GM18951 (cell line): ENCODE results near the gene PTPRD.

Experiments used
- POLR2A ChIP-seq: IDR thresholded peaks from 4 replicates; pipeline ENCODE4 v1.6.1; 2011; ENCODE audit warnings: mild to moderate bottlenecking; ENCODE audit not compliant: insufficient read length, insufficient read depth; ENCODE audit errors: extremely low read depth
- in situ Hi-C: fragments of 300-500 bp; cut with MboI; formaldehyde crosslinking; loops from one replicate; pipeline ENCODE4 v1.12.0; 2022; ENCODE audit warnings: low sequenced_read_pairs, mixed read lengths, inconsistent platforms; ENCODE audit not compliant: unreplicated experiment

The PTPRD gene

GRCh38 chr9:10612641-10613398 is at the start of gene PTPRD:
Gene PTPRD, minus strand, starts transcription at chr9:10613002.
- no peak for TF ChIP-seq POLR2A
- in situ Hi-C loops, result no loop called here

GRCh38 chr9:10661994-10662393 is 49.2 kb upstream of the PTPRD start:
- TF ChIP-seq POLR2A, result no peak
- in situ Hi-C loops, result no loop called here

DNA sequence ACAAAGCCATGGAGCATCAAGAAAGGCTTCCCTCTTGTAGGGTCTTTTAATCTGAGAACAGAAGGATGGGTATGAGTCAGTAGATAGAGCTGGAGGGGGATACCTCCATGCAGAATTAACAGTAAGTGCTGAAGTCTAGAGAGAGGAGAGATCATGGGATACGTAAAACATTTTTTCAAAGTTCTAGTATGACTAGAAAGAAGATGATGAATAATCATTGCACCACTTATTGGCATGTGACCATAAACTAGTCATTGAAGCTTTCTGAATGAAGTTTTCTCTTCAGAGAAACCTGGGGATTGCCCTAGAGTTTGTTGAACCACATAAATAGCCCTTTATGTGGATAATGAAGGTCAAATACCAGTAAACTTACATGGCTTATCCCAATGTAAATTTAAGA is 48.6 kb upstream of the PTPRD start:
- no peak for TF ChIP-seq POLR2A
- in situ Hi-C loops, result no loop called here

DNA sequence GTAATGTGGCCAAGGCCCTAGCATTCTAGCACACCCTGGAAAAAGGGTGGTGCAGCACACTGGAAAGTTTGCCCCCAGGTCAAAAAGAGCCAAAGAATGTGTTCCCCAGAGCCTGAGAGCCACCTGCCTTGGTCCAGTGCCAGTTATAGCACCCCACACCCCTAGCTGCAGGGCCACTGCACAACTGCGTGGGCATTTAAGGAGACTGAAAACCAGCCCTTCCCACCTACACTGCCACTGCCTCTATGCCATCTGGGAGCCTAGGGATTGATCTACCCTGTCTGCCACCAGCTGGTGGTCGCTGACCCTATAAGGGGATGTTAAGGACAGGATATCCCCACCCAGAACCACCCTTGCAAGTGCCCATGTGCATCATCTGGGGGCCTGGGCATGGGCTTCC is 38.2 kb upstream of the PTPRD start:
- in situ Hi-C loops, result no loop called here
- no peak for TF ChIP-seq POLR2A

DNA sequence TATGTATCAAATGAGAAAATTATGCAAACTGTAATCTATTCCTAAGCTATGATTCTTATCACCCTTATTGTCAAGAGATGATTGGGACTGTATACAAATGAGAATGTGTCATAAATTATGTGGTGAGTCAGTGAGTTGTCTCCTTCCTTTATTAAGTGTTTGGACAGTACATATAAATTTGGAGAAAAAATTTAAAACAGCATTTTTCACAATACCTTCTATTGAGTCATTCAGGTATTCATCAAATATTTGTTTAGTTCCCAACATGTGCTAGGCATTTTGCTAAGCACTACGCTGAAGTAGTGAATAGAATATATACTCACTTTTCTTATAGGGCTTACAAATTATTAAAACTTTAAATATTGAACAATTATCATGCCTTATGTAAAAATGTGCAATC is 36.3 kb upstream of the PTPRD start:
- in situ Hi-C loops, result no loop called here
- TF ChIP-seq POLR2A, result no peak

- TF ChIP-seq POLR2A, result no peak
- in situ Hi-C loops, result no loop called here
Observed at GRCh38 chr9:10633785-10634184, 21.0 kb upstream of the PTPRD start.

GRCh38 chr9:10614196-10614800 is 1.5 kb upstream of the PTPRD start:
- in situ Hi-C loops, result no loop called here
- TF ChIP-seq POLR2A, result no peak

DNA sequence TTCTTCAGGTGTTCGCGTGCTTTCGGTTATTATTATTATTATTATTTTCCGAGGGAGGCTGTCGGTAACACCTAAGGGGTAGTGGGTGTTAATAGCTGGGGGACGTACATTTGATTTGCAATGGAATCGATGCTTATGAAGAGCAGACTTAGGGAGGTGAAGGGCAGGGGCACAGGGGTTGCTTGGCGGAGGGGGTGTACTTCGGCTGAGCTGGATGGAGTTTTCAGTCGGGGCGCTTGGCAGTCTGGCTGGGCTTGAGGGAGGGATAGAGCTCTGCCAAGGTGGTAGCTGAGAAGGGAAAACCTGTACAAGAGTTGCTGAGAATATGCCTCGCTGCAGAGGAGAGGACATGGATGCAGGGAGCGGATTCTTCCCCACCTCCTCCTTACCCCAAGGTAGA is 617 bp upstream of the PTPRD start:
- in situ Hi-C loops, result no loop called here
- TF ChIP-seq POLR2A, result no peak

DNA sequence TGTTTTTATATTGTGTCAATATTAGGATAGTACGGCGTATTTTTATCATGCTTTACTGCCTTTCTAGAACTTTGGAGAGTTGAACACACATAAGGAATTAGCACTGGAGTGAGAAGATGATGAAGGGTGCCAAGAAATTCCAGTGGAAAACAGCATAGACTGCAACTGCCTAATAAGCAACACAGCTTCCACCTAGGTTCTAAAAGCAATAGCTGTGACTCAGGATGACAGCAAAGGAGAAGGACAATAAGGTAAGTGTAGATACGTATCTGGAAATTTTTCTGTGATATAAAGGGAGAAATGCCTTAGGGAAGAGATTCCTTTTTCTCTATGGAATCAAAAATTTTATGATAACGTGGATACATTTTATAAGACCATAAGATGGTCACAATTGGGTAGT is 7.4 kb downstream of the PTPRD start:
- no peak for TF ChIP-seq POLR2A
- in situ Hi-C loops, result no loop called here

- no peak for TF ChIP-seq POLR2A
- in situ Hi-C loops, result no loop called here
Observed at GRCh38 chr9:10604927-10605326, 7.9 kb downstream of the PTPRD start.

- no peak for TF ChIP-seq POLR2A
- in situ Hi-C loops, result no loop called here
Observed at GRCh38 chr9:10597801-10598200, 15.0 kb downstream of the PTPRD start.

DNA sequence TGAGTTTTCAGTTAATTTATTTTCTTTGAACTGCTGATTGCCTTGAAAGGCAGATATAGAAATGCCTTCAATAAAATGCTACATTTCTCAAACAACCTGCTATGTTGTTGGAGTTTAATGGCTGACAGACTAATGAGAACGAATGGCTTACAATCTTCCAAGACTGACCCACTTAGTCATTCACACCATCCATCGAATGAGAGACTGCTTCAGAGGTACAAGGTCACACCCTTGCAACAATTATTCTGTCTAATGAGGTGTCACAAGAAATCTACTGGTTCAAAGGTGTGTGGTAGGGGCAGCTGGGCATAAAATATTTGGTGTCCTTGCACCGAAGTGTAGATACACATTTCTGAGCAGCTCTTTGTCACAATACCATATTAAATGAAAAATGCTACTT is 18.3 kb downstream of the PTPRD start:
- TF ChIP-seq POLR2A, result no peak
- in situ Hi-C loops, result no loop called here

DNA sequence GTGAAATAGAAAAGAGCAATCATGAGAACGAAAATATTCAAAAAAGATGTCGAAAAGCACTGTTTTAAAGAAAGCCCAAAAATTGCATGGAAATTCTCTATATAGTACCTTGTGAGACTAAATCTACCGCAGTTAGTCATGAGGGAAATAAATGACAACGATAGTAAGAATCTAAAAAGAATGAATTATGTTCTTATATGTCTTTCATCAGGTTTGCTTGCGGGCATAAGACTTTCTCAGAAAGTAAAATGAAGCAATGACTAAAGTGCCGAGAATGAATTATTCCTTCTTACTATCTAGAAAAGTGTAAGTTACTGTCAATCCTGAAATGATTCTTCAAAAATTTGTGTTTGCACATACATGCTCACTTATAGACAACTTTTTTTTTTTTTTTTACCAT is 26.4 kb downstream of the PTPRD start:
- TF ChIP-seq POLR2A, result no peak
- in situ Hi-C loops, result no loop called here

DNA sequence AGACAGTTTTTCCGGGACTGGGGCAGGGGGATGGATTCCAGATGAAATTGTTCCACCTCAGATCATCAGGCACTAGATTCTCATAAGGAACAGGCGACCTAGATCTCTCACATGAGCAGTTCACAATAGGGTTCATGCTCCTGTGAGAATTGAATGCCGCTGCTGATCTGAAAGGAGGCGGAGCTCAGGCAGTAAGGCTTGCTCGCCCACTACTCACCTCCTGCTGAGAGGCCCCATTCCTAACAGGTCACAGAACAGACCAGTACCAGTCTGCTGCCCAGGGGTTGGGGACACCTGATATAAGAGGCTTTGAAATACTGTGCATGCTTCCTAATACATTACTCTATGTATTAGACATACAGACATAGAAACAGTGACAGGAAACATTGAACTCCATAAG is 41.1 kb downstream of the PTPRD start:
- in situ Hi-C loops, result no loop called here
- no peak for TF ChIP-seq POLR2A
